GM21447 (cell line): ENCODE measurements around the gene ARMC9.
"Not testable (repeated sequence)": the region's sequence is repeated elsewhere in the genome, so short reads cannot be mapped to it uniquely, and the experiment has no call there.

Experiments
- ATAC-seq: cut with Tn5 transposase; IDR thresholded peaks from one replicate; pipeline ENCODE4 v1.9.1; 2021; ENCODE audit not compliant: unreplicated experiment

Gene ARMC9

DNA sequence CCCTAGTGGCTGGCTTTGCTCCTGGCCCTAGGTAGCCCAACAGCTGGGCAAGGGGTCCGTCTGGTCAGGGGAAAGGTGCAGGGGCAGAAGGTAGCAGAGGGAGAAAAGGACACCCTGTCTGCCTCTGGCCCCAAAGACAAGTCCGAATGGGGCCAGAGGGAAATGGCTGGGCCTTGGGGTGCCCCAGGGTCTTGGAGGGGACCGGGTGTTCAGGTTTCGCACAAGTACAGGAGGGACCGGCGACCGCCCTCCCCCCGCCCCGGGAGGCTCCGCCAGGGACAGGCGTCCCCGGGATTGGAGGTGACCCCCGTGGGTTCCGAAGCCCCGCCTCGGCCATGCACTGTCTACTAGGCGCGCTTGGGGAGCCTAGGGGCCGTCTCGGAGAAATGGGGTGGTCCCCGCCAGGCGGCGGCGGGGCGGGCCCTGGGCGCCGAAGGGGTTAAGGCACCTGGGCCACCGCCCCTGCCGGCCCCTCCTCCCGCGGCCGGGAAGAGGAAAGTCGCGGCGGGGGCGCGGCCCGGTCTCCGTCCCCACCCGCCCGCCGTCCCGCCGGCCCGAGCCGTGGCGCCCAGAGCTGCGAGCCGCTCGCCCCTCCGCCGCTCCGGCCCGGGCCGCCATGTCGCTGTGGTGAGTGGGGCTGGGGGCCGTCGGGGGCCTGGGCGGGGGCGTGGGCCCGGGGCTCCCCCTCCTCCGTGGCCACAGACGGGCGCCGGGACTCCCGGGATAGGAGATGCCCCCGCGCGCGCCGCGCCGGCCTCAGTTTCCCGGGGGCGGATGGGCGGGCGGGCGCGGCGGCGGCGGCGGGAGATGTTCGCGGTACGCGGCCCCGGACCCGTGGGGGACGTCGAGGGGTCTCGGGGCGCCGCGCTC is 197.0 kb downstream of the ARMC9 start, which contains the start of gene B3GNT7:
TSS of gene B3GNT7 (plus strand) at position 523 of the 870 bp plus-strand sequence. CDS start at position 617, 94 bp downstream.
- ATAC-seq, result peak; percentile 11

DNA sequence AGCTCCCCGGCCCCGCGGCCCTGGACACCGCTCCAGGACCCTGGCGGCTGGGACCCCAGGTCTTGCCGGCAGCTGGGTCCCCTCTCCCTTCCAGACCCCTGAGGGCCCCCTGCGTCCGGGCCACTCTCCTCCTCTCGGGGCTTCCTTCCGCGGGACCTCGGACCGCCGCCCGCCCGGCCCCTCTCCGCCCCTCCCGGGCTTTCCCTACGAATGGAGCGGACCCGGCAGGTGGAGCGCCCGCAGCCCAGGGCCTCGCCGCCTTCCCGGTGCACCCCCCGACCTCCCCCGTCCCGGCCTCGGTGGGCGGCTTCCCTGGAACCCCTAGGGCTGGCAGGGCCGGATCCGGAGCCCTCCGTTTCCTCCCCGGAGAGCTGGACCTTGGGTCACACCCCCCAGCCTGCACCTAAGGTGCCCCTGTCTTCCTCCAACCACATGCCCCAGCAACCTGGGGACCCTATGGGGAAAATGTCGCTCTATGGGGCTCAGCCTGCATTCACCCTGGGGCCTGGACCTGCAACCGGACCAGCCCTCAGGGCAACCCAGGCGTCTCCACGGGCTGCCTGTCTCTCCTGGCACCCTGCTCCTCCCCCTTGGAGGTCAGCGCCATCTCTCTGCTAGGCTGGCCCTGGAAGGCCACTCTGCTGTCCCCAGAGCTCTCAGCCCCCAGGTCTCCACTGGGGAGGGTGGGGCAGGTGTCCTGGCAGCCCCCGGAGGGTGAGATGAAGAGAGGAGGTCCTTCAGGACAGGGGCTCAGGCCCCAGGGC is 197.8 kb downstream of the ARMC9 start:
- ATAC-seq, result no peak

DNA sequence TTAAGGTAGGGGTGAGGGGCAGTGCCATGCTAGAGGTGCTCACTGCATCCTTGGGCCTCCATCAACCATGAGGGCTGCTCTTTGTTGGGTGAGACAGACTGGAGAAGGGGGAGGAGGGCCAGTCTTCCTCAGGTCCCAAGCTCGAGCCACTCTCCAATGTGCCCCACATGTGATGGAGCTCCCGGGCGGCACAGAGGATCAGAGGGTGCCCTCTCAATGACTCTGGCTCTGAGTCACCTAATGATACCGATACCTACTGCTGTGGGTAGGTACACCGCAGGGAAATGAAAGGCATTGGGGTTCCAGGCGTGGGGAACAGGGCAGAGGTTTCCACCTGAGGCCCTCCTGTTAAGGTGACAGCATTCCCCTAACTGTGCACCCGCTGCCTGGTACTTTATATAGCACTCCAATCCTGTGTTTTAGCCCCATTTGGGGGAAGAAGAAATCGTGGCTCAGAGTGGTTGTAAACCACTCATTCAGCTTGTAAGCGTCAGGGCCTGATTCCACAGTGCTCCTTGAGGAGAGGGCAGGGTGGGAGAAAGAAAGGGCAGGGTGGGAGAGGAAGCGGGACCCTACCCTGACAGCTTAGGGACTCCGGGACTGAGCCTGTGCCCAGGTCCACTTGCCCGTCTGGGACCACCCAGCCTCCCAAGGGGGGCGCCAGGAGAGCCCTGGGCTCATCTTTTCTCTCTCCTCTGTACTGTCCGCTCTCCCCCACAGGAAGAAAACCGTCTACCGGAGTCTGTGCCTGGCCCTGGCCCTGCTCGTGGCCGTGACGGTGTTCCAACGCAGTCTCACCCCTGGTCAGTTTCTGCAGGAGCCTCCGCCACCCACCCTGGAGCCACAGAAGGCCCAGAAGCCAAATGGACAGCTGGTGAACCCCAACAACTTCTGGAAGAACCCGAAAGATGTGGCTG is 198.8 kb downstream of the ARMC9 start:
- ATAC-seq, result no peak

DNA sequence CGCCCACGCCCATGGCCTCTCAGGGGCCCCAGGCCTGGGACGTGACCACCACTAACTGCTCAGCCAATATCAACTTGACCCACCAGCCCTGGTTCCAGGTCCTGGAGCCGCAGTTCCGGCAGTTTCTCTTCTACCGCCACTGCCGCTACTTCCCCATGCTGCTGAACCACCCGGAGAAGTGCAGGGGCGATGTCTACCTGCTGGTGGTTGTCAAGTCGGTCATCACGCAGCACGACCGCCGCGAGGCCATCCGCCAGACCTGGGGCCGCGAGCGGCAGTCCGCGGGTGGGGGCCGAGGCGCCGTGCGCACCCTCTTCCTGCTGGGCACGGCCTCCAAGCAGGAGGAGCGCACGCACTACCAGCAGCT is 199.5 kb downstream of the ARMC9 start:
- no peak for ATAC-seq

DNA sequence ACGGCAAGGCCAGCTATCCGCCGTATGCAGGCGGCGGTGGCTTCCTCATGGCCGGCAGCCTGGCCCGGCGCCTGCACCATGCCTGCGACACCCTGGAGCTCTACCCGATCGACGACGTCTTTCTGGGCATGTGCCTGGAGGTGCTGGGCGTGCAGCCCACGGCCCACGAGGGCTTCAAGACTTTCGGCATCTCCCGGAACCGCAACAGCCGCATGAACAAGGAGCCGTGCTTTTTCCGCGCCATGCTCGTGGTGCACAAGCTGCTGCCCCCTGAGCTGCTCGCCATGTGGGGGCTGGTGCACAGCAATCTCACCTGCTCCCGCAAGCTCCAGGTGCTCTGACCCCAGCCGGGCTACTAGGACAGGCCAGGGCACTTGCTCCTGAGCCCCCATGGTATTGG is 200.2 kb downstream of the ARMC9 start:
- no peak for ATAC-seq

GRCh38 chr2:231399046-231399852 is 200.8 kb downstream of the ARMC9 start:
- ATAC-seq, result no peak

- no peak for ATAC-seq
These were observed 201.6 kb downstream of the ARMC9 start for GRCh38 chr2:231399853-231400680.

GRCh38 chr2:231400681-231401080 is 202.2 kb downstream of the ARMC9 start:
- ATAC-seq, result not testable (repeated sequence)

GRCh38 chr2:231401101-231401500 is 202.7 kb downstream of the ARMC9 start:
- ATAC-seq, result not testable (repeated sequence)

DNA sequence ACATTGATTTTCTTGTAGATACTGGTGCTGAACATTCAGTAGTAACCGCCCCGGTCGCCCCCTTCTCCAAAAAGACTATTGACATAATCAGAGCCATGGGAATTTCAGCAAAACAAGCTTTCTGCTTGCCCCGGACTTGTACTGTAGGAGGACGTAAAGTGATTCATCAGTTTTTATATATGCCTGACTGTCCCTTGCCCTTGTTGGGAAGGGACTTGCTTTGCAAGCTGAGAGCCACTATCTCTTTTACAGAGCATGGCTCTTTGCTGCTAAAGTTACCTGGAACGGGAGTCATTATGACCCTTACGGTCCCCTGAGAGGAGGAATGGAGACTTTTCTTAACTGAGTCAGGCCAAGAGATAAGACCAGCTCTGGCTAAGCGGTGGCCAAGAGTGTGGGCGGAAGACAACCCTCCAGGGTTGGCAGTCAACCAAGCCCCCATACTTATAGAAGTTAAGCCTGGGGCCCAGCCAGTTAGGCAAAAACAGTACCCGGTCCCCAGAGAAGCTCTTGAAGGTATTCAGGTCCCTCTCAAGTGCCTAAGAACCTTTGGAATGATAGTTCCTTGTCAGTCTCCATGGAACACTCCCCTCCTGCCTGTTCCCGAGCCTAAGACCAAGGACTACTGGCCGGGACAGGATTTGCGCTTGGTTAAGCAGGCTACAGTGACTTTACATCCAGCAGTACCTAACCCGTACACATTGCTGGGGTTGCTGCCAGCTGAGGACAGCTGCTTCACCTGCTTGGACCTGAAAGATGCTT is 205.2 kb downstream of the ARMC9 start:
- not testable (repeated sequence) for ATAC-seq

DNA sequence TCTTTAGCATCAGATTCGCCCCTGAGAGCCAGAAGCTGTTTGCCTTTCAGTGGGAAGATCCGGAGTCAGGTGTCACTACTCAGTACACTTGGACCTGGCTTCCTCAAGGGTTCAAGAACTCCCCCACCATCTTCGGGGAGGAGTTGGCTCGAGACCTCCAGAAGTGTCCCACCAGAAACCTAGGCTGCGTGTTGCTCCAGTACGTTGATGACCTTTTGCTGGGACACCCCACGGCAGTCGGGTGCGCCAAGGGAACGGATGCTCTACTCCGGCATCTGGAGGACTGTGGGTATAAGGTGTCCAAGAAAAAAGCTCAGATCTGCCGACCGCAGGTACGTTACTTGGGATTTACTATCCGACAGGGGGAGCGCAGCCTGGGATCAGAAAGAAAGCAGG is 205.8 kb downstream of the ARMC9 start:
- ATAC-seq, result not testable (repeated sequence)

GRCh38 chr2:231405601-231406367 is 207.4 kb downstream of the ARMC9 start:
- not testable (repeated sequence) for ATAC-seq

DNA sequence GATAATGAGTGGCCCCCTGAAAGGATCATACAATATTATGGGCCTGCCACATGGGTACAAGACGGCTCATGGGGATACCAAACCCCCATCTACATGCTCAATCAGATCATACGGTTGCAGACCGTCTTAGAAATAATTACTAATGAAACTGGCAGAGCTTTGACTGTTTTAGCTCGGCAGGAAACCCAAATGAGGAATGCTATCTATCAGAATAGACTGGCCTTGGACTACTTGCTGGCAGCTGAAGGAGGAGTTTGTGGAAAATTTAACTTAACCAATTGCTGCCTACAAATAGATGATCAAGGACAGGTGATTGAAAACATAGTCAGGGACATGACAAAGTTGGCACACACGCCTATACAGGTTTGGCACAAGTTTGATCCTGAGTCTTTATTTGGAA is 209.3 kb downstream of the ARMC9 start:
- not testable (repeated sequence) for ATAC-seq

DNA sequence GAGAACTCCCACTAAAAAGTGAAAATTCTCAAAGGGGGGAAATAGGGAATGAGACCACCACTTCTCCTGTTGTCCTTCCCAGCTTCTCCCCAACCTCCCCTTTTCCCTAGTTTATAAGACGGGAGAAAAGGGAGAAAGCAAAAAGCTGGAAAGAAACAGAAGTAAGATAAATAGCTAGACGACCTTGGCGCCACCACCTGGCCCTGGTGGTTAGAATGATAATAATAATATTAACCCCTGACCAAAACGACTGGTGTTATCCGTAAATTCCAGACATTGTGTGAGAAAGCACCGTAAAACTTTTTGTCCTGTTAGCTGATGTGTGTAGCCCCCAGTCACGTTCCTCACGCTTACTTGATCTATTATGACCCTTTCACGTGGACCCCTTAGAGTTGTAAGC is 209.9 kb downstream of the ARMC9 start:
- not testable (repeated sequence) for ATAC-seq

GRCh38 chr2:231409776-231410175 is 211.3 kb downstream of the ARMC9 start:
- ATAC-seq, result no peak

DNA sequence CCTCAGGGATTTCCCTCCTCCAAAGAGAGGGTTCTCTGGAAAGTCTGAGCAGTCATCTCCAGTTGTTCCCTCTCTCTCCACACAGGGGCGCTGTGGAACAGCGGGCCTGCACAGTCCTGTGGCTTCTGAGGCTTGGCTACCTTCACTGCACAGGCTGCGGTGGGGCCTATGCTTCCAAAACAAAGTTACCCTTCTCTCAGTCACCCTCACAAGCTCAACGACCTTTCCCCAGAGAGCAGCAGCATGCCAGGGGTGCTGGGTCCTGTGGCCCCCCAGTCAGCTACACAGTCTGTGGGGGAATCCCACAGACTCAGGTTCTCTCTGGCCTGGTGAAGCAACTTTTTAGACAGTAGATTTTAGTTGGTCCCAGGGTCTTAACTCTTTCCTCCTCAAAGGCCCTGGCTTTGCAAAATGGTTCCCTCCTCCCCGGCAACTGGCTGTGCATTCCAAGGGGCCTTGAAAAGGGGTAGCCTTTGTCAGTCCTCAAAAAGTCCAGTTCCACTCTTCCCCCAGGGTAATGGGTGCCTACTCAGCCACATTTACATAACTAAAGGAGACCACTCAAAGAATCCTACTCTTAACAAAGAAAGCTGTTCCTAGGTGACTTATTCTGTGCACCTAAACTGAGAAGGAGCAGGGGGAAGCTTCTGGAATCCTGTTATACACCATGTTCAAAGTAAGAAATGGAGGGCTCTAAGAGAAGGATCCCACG is 212.0 kb downstream of the ARMC9 start:
- ATAC-seq, result no peak

- ATAC-seq, result no peak
These were observed 212.8 kb downstream of the ARMC9 start for GRCh38 chr2:231411237-231411636.
